H1 (cell line): ENCODE data around the gene EFCAB6.

Experiments used
- CTCF ChIP-seq, 3 experiments: IDR thresholded peaks; 1 replicate in 2 of 3; 2 replicates in 1 of 3; pipeline versions ENCODE4 v1.5.1 to v1.6.1; 2011; ENCODE audit warnings: low read length in 3 of 3, mild to moderate bottlenecking in 3 of 3, inconsistent platforms in 2 of 3, low read depth in 1 of 3, moderate library complexity in 1 of 3; ENCODE audit not compliant: insufficient read depth in 1 of 3; ENCODE audit errors: control extremely low read depth in 1 of 3
- EGR1 ChIP-seq: IDR thresholded peaks from 2 replicates; pipeline ENCODE4 v1.6.1; 2011; ENCODE audit warnings: low read depth, low read length, borderline replicate concordance
- EZH2 ChIP-seq: fragments of 200-600 bp; sonication (generic); IDR thresholded peaks from 2 replicates; pipeline ENCODE4 v1.7.1; 2012; ENCODE audit warnings: low read depth, mild to moderate bottlenecking, moderate library complexity, low read length, inconsistent platforms; ENCODE audit not compliant: severe bottlenecking
- FOSL1 ChIP-seq: IDR thresholded peaks from 2 replicates; pipeline ENCODE4 v1.6.1; 2011; ENCODE audit warnings: mild to moderate bottlenecking, low read depth, low read length, moderate library complexity; ENCODE audit not compliant: insufficient read depth
- NRF1 ChIP-seq: IDR thresholded peaks from 2 replicates; pipeline ENCODE4 v1.6.1; 2011; ENCODE audit warnings: mild to moderate bottlenecking, low read depth, low read length, improper control_type of control experiment
- POLR2A ChIP-seq, 2 experiments: IDR thresholded peaks; 1 replicate in 1 of 2; 2 replicates in 1 of 2; pipeline ENCODE4 v1.6.1; 2011; ENCODE audit warnings: low read depth in 2 of 2, low read length in 2 of 2, mild to moderate bottlenecking in 2 of 2; ENCODE audit errors: control extremely low read depth in 1 of 2
- POLR2AphosphoS5 ChIP-seq: IDR thresholded peaks from 2 replicates; pipeline ENCODE4 v1.6.1; 2011; ENCODE audit warnings: low read depth, low read length
- RXRA ChIP-seq: IDR thresholded peaks from 2 replicates; pipeline ENCODE4 v1.6.1; 2011; ENCODE audit warnings: low read depth, mild to moderate bottlenecking, low read length, moderate library complexity; ENCODE audit not compliant: insufficient read depth

DNA sequence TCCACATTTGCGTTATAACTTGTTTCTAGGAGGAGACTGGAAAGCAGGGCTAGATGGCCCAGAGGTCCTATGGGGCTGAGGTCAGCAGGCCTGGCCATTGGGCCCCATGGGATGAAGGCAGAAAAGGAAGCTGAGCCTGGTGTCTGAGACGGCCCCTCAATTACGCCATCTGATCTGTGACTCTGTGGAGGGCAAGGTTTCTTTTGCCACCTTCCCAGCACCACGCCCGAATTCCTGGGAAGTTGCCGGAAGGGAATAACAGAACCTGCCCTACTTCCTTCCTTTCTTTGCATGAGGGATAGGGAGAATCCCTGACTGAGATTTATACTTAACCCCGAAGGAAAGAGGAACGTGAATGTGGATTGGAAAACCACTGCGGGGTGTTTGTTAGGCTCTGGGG lies 282.2 kb downstream of the EFCAB6 start:
- TF ChIP-seq CTCF (IDR thresholded peaks at IDR 0.05; ENCODE audit: control extremely low read depth in 1 of 3, insufficient read depth in 1 of 3, low read depth in 1 of 3, low read length in 3 of 3) (no peak), POLR2A (IDR thresholded peaks at IDR 0.05; ENCODE audit: control extremely low read depth in 1 of 2, low read depth in 2 of 2, low read length in 2 of 2) (no peak), POLR2AphosphoS5 (no peak), NRF1 (no peak), EGR1 (no peak), FOSL1 (no peak), RXRA (no peak), EZH2 (no peak)
